Naive B cell (primary cell): ENCODE results near the gene STXBP4. TPM values are rescaled to one million over a fixed set of nuclear protein-coding genes. Genes with fewer than 3 reads are reported as not detected.

Experiments used
- ATAC-seq, 2 donors: fragments of 150-1000 bp; cut with Tn5 transposase; 2 replicates each; pipeline ENCODE4 v1.10.0; 2021; ENCODE audit warnings: low read depth in 2 of 2, mild to moderate bottlenecking in 2 of 2, moderate library complexity in 2 of 2
- DNase-seq: peaks from one replicate; pipeline ENCODE4 v3.0.0; 2022
- H3K27ac Mint-ChIP-seq, 6 donors: one replicate each; pipeline ENCODE4 v1.8.0; 2020 to 2022; ENCODE audit warnings: mild to moderate bottlenecking in 6 of 6, mixed read lengths in 6 of 6, moderate library complexity in 5 of 6, inconsistent platforms in 2 of 6
- H3K27me3 Mint-ChIP-seq, 3 donors: one replicate each; pipeline ENCODE4 v1.8.0; 2021 to 2022; ENCODE audit warnings: mixed read lengths in 3 of 3, mild to moderate bottlenecking in 1 of 3
- H3K36me3 Mint-ChIP-seq, 2 donors: one replicate each; pipeline ENCODE4 v1.8.0; 2020 to 2022; ENCODE audit warnings: mixed read lengths in 2 of 2, inconsistent platforms in 1 of 2, mild to moderate bottlenecking in 1 of 2
- H3K4me1 Mint-ChIP-seq, 3 donors: one replicate each; pipeline ENCODE4 v1.8.0; 2020 to 2022; ENCODE audit warnings: mixed read lengths in 3 of 3, inconsistent platforms in 1 of 3, mild to moderate bottlenecking in 1 of 3, moderate library complexity in 1 of 3
- H3K4me3 Mint-ChIP-seq, 8 donors: one replicate each; pipeline ENCODE4 v1.8.0; 2020 to 2022; ENCODE audit warnings: mild to moderate bottlenecking in 8 of 8, mixed read lengths in 8 of 8, moderate library complexity in 8 of 8, inconsistent platforms in 2 of 8
- H3K9me3 Mint-ChIP-seq, 7 donors: one replicate each; pipeline ENCODE4 v1.8.0; 2020 to 2022; ENCODE audit warnings: mixed read lengths in 7 of 7, mild to moderate bottlenecking in 5 of 7, inconsistent platforms in 2 of 7, moderate library complexity in 1 of 7
- polyA plus RNA-seq, 6 donors: library from polyadenylated mRNA; unstranded; fragments of 300-500 nt; fragmentation: Illumina TruSeq; gene quantifications; one replicate each; pipeline ENCODE4 v1.2.3, GENCODE V29; 2021; ENCODE audit warnings: low read depth in 6 of 6

Gene STXBP4, protein sequence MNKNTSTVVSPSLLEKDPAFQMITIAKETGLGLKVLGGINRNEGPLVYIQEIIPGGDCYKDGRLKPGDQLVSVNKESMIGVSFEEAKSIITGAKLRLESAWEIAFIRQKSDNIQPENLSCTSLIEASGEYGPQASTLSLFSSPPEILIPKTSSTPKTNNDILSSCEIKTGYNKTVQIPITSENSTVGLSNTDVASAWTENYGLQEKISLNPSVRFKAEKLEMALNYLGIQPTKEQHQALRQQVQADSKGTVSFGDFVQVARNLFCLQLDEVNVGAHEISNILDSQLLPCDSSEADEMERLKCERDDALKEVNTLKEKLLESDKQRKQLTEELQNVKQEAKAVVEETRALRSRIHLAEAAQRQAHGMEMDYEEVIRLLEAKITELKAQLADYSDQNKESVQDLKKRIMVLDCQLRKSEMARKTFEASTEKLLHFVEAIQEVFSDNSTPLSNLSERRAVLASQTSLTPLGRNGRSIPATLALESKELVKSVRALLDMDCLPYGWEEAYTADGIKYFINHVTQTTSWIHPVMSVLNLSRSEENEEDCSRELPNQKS
- polyA plus RNA-seq, result 10 to 100 TPM in 1 of 6 donors, 1 to 10 TPM in 5; 3.5 to 11.5 (median 5.7) TPM

DNA sequence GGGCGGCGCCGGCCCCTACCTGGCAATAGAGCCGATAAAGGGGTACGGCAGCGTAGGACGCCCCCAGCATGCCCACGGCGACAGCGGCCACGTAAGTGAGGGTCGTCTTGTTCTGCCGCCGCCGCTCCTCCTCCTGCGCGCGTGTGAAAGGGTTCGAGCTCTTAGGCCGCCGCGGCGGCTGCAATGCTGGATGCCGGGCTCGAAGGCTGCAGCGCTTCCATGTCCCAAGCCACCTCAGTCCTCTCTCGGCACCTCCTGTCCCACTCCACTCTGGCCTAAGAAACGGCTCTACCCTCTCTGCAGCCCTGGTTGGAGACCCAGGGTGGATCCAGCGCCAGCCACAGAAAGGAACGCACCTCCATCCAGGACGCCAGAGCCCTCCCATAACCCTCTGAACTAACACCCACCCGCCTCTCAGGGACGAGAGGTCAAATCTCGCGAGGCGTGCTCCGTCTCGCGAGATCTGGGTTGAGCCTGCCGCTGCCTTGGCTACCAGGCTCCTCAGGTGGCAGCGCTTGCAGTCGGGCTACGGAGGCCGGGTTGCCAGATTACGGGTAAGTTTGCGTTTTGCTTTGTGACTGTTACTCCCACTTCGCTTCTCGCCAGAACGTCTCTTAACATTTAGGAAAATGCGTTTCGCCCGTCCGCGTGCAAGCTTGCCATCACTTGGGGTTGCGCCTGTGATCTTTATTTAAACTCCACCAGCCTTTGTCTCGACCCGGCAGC, at the start of gene STXBP4, which contains the start of gene COX11:
TSS of gene STXBP4 (plus strand) at position 504 of the 726 bp plus-strand sequence. CDS start 17,455 bp downstream, outside the sequence.
TSS of gene COX11 (minus strand) at position 393 of the 726 bp plus-strand sequence. CDS start at position 385, 8 bp downstream.
- peak; percentile 91 for ATAC-seq
- Mint-ChIP-seq H3K27ac (peak within 1 kb of the TSS in 2 of 6 donors; percentile 34 to 76), H3K27me3 (no peaks in the 10 kb centered on the region), H3K9me3 (no peaks in the 10 kb centered on the region), H3K4me1 (peaks cover 0 to 24% (median 6%) of the 10 kb centered on the region in 3 donors), H3K4me3 (no peak within 1 kb of the TSS), H3K36me3 (no peaks in the 10 kb centered on the region)
- DNase-seq, result peak; percentile 95

DNA sequence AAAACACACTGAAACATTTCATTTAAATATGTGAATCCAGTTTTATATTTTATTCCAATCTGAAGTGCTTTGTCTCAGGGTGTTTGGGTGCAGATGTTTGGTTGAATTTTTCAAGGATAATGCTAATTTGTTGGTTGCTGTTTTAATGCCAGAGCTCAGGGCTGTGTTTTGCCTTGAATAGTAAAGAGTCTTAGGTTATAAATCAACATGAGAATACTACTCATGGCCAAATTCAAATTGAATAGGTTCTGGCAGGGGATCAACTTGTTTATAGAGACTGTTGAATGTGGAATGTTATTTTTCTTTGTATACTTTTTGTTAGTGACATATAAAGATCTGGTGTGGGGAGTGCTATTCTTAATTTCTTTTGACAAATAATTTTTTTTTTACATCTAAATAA, 49.1 kb upstream of the STXBP4 start:
- DNase-seq, result no peak
- H3K27ac Mint-ChIP-seq, result no peak overlapping the region
- ATAC-seq, result no peak
- no peak overlapping the region for H3K4me3 Mint-ChIP-seq
- peaks cover 0 to 10% of the 10 kb centered on the region in 2 donors for H3K36me3 Mint-ChIP-seq
- peaks cover 0 to 3% (median 1%) of the 10 kb centered on the region in 3 donors for H3K27me3 Mint-ChIP-seq
- H3K9me3 Mint-ChIP-seq, result peaks cover 2 to 31% (median 18%) of the 10 kb centered on the region in 7 donors
- H3K4me1 Mint-ChIP-seq, result no peaks in the 10 kb centered on the region

DNA sequence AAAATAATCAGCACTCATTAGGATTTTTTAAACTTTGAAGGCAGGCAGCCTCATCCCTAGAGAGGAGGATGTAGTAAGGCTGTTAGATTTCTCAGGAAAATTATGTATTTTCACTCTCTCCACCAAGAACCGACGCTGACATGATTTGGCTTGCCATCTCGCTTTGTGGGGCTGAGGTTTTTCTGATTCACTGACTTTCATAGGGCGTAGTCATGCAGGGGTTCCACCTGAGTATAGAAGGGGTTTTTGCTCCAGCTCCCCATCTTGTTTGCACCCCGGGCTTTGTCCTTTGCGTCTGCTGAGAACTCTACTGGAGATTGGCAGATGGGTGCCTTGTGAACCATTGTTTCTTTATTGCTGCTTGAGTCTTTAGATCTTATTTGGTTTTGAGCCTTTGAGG, 47.7 kb upstream of the STXBP4 start:
- Mint-ChIP-seq H3K27ac (no peak overlapping the region), H3K4me1 (no peaks in the 10 kb centered on the region), H3K4me3 (no peak overlapping the region), H3K36me3 (peaks cover 0 to 10% of the 10 kb centered on the region in 2 donors), H3K27me3 (peaks cover 0 to 6% (median 5%) of the 10 kb centered on the region in 3 donors), H3K9me3 (peaks cover 2 to 27% (median 18%) of the 10 kb centered on the region in 7 donors)
- ATAC-seq (no peak), DNase-seq (no peak)

DNA sequence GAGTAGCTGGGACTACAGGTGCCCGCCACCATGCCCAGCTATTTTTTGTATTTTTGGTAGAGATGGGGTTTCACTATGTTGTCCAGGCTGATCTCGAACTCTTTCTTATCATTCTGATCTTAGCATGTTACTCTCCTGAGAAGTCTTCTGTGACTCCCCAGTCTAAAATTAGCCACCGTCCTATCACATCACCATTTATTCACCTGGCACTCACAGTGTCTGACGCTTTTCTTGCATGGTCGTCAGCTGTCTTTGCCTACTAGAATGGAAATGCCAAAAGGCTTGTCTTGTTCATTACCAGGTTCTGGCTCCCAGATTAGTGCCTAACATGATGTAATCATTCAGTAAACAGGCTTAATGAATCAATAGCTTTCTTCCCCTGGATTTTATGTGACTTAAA, 44.2 kb upstream of the STXBP4 start:
- DNase-seq (no peak), ATAC-seq (no peak)
- H3K27ac Mint-ChIP-seq, result peak overlapping the region in 1 of 6 donors; percentile 6
- no peaks in the 10 kb centered on the region for H3K36me3 Mint-ChIP-seq
- no peaks in the 10 kb centered on the region for H3K4me1 Mint-ChIP-seq
- H3K4me3 Mint-ChIP-seq, result no peak overlapping the region
- no peaks in the 10 kb centered on the region for H3K9me3 Mint-ChIP-seq
- peaks cover 0 to 6% (median 5%) of the 10 kb centered on the region in 3 donors for H3K27me3 Mint-ChIP-seq

DNA sequence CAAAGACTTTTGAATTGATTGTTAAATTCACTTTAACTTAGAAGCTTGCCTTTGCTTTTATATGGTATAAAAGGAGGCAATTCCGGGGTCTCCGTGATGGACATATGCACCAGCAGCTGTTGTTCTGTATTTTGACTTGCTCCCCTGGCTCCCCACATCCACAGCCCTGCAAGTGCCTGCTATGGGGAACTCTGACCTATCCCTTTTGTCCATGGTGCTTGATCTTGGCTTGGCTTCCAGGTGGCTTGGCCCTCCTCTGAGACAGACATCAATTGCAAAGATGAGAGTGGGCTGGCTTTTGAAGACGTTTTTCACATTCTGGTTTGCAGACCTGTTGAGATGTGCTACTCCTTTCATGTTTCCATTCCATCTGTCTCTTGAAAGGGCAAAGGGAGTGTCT, 41.0 kb upstream of the STXBP4 start:
- Mint-ChIP-seq H3K36me3 (no peaks in the 10 kb centered on the region), H3K27ac (no peak overlapping the region), H3K4me1 (no peaks in the 10 kb centered on the region), H3K9me3 (no peaks in the 10 kb centered on the region), H3K4me3 (no peak overlapping the region), H3K27me3 (peaks cover 3 to 6% (median 5%) of the 10 kb centered on the region in 3 donors)
- DNase-seq (no peak), ATAC-seq (no peak)

DNA sequence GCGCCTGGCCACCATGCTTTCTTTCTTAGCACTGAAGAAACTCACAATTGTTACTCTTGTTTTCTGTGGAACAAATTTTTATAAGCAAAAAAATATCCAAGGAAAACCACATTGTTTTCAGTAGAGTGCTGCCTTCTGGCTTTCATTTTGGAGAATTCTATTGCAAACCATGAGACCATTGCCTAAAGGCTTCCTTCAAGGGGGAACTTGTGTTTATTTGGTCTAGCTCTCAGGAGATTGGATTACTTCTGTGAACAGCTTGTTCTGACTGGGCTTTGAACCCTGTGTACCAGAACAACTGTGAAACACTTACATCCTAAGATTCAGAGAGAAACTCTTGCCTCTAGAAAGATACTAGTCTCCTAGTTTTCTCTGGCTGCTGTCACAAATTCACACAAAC, 35.9 kb upstream of the STXBP4 start:
- no peak for DNase-seq
- no peak overlapping the region for H3K27ac Mint-ChIP-seq
- H3K36me3 Mint-ChIP-seq, result no peaks in the 10 kb centered on the region
- no peak overlapping the region for H3K4me3 Mint-ChIP-seq
- no peaks in the 10 kb centered on the region for H3K9me3 Mint-ChIP-seq
- no peaks in the 10 kb centered on the region for H3K4me1 Mint-ChIP-seq
- no peak for ATAC-seq
- H3K27me3 Mint-ChIP-seq, result peaks cover 0 to 7% (median 0%) of the 10 kb centered on the region in 3 donors

DNA sequence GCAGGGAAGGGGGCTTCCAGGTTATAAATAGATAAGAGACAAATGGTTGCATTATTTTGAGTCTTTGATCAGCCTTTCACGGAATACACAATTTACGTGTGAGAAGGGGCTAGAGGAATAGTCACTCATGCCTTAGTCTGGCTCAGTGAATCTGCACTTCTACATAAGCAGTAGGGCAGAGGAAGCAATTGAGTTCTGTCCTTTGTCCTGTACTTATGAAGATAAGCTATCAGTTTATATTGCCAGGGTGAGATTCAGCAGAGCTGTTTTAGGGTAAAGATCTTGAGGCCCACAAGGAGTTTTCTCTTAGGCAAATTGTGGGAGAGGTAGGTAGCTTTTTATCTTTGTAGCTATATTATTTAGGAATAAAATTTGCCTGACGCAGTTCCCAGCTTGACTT, 34.6 kb upstream of the STXBP4 start:
- H3K27me3 Mint-ChIP-seq, result peaks cover 0 to 7% (median 0%) of the 10 kb centered on the region in 3 donors
- ATAC-seq, result no peak
- no peaks in the 10 kb centered on the region for H3K36me3 Mint-ChIP-seq
- no peaks in the 10 kb centered on the region for H3K9me3 Mint-ChIP-seq
- no peak overlapping the region for H3K27ac Mint-ChIP-seq
- DNase-seq, result no peak
- H3K4me1 Mint-ChIP-seq, result no peaks in the 10 kb centered on the region
- H3K4me3 Mint-ChIP-seq, result no peak overlapping the region

DNA sequence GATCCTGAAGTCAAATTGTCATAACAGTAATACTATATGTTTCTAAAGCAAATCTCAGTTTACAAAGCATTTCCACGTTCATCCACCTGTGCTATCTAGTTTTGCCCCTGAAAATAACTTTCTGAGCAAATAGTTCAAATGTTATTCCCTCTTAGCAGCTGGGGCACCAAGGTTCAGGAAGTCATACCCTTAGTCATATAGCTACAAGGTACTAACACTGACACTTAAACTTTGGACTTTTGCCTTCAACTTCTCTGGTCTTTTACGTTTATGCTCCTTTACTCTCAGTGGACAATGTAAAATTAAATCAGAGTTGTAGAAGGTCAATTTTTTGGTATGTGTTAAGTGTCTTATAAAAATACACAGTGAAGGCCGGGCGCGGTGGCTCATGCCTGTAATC, 33.1 kb upstream of the STXBP4 start:
- ATAC-seq, result no peak
- Mint-ChIP-seq H3K4me3 (no peak overlapping the region), H3K27me3 (peaks cover 0 to 4% (median 0%) of the 10 kb centered on the region in 3 donors), H3K9me3 (no peaks in the 10 kb centered on the region), H3K4me1 (no peaks in the 10 kb centered on the region), H3K27ac (no peak overlapping the region), H3K36me3 (no peaks in the 10 kb centered on the region)
- no peak for DNase-seq

DNA sequence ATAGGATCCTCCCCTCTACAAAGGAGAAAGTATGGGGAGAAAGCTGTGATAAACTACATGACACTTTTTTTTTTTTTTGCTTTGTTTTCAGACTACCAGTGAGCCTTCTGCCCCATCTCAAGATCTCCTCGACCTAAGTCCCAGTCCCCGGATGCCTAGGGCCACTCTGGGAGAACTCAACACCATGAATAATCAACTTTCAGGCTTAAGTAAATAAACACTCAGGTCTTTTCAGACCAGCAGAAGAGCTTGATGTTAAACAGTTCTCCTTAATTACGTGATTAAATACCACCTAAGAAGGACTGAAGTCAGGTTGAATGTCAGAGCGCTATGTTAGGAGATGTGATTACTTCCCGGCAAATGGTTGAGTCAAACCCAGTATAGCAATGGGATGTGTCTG, 31.5 kb upstream of the STXBP4 start:
- no peak for ATAC-seq
- H3K9me3 Mint-ChIP-seq, result no peaks in the 10 kb centered on the region
- H3K27me3 Mint-ChIP-seq, result peaks cover 0 to 4% (median 0%) of the 10 kb centered on the region in 3 donors
- H3K27ac Mint-ChIP-seq, result no peak overlapping the region
- no peaks in the 10 kb centered on the region for H3K36me3 Mint-ChIP-seq
- DNase-seq, result no peak
- H3K4me1 Mint-ChIP-seq, result no peaks in the 10 kb centered on the region
- no peak overlapping the region for H3K4me3 Mint-ChIP-seq

DNA sequence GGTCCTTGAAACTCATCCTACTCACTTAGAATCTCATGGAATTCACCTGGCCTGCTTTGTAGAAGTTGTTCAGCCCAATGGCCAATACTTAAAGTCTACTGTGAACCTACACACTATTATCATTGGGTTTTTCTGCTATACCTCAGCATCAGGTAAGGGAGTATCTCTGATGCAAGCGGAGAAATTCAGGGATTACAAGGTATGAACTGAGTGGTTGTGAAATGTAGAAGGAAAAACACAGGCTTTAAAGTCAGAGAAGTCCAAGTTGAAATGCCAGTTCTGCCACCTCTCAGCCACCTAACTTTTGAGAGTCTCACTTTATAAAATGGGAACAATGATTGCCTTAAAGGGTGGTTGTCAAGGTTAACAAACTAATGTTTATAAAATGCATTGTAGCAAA, 31.1 kb upstream of the STXBP4 start:
- H3K4me3 Mint-ChIP-seq, result no peak overlapping the region

DNA sequence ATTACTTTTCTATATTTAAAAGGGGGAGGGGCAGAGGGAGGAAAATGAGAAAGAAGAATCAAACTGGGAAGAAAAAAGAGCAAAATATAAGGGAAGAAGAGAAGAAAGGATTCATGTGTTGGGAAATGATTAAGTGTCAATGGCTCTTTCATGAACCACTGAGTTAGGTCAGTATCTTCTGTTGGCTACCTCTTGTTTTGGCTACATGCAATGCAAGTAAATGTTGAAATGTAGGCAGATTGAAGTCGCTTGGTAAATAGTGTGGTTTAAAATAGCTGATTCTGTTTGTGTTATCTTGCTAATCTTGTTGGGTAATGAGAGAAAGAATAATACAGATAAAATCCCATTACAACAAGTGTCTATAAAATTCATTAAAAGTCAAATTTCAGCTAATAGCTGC, 27.3 kb upstream of the STXBP4 start:
- ATAC-seq (no peak), DNase-seq (no peak)
- H3K27me3 Mint-ChIP-seq, result peaks cover 0 to 7% (median 0%) of the 10 kb centered on the region in 3 donors
- no peaks in the 10 kb centered on the region for H3K9me3 Mint-ChIP-seq
- no peak overlapping the region for H3K4me3 Mint-ChIP-seq
- H3K36me3 Mint-ChIP-seq, result no peaks in the 10 kb centered on the region
- H3K27ac Mint-ChIP-seq, result no peak overlapping the region
- H3K4me1 Mint-ChIP-seq, result no peaks in the 10 kb centered on the region

More for the DNA sequence above, 31.1 kb upstream of the STXBP4 start:
- H3K36me3 Mint-ChIP-seq, result no peaks in the 10 kb centered on the region
- no peak for ATAC-seq
- H3K9me3 Mint-ChIP-seq, result no peaks in the 10 kb centered on the region
- H3K4me1 Mint-ChIP-seq, result no peaks in the 10 kb centered on the region
- H3K27me3 Mint-ChIP-seq, result peaks cover 0 to 4% (median 0%) of the 10 kb centered on the region in 3 donors
- DNase-seq, result no peak
- no peak overlapping the region for H3K27ac Mint-ChIP-seq

DNA sequence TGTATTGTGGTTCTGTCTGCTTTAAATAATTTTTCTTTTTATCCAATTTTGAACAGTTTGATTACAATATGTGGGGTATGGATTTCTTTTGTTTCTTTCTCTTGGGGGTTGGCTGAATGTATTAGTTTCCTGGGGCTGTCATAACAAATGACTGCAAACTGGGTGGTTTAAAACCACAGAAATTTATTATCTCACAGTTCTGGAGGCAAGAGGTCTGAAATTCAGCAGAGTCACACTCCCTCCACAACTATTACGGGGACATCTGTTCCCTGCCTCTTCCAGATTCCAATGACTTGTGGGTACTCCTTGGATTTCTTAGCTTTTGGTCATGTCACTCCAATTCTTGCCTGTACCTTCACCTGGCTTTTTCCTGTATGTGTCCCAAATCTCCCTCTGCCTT, 23.8 kb upstream of the STXBP4 start:
- Mint-ChIP-seq H3K9me3 (no peaks in the 10 kb centered on the region), H3K4me3 (no peak overlapping the region), H3K36me3 (no peaks in the 10 kb centered on the region), H3K4me1 (no peaks in the 10 kb centered on the region), H3K27me3 (peaks cover 0 to 16% (median 6%) of the 10 kb centered on the region in 3 donors), H3K27ac (no peak overlapping the region)
- DNase-seq (no peak), ATAC-seq (no peak)

DNA sequence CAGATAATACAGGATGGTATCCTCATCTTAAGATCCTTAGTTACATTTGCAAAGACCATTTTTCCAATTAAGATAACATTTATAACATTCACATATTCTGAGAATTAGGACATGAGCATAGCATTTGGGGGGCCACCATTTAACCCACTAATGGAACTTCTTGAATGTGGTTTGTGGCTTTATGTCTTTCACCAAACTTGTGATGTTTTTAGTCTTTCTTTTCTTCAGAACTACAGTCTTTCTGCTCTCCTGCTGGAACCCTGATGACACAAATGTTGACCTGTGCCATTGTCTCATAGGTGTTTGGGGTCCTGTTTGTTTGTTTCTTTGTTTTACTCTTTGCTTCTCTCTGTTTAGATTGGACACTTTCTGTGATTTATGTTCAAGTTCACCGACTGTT, 23.3 kb upstream of the STXBP4 start:
- Mint-ChIP-seq H3K27ac (no peak overlapping the region), H3K4me1 (no peaks in the 10 kb centered on the region), H3K4me3 (no peak overlapping the region), H3K9me3 (no peaks in the 10 kb centered on the region), H3K27me3 (peaks cover 0 to 16% (median 6%) of the 10 kb centered on the region in 3 donors), H3K36me3 (no peaks in the 10 kb centered on the region)
- no peak for ATAC-seq
- DNase-seq, result no peak
